Measurements from ENCODE around the gene UBR7.

- no peak for TF ChIP-seq EZH2 (IDR thresholded peaks at IDR 0.05; ENCODE audit: borderline replicate concordance, low read depth, low read length, severe bottlenecking)
- TF ChIP-seq CTCF (IDR thresholded peaks at IDR 0.05; ENCODE audit: borderline replicate concordance, extremely low read depth, low read length, poor library complexity, severe bottlenecking): no peak
These were observed 55.4 kb downstream of the UBR7 start for GRCh38 chr14:93262446-93262845.

Measured in DND-41 (cell line).